GM20000 (cell line): ENCODE measurements around the gene LRMDA.

Experiments
- DNase-seq: peaks from one replicate; pipeline ENCODE4 v3.0.0; 2012; ENCODE audit warnings: low spot score
- TF ChIP-seq, protein P1 (sequence below): IDR thresholded peaks from 2 replicates; pipeline ENCODE4 v1.5.1; 2012; ENCODE audit warnings: mild to moderate bottlenecking, control low read depth; ENCODE audit errors: extremely low read depth, missing control alignments

LRMDA gene

GRCh38 chr10:76466836-76467503 lies 1035.5 kb downstream of the LRMDA start:
- TF ChIP-seq, protein P1, sequence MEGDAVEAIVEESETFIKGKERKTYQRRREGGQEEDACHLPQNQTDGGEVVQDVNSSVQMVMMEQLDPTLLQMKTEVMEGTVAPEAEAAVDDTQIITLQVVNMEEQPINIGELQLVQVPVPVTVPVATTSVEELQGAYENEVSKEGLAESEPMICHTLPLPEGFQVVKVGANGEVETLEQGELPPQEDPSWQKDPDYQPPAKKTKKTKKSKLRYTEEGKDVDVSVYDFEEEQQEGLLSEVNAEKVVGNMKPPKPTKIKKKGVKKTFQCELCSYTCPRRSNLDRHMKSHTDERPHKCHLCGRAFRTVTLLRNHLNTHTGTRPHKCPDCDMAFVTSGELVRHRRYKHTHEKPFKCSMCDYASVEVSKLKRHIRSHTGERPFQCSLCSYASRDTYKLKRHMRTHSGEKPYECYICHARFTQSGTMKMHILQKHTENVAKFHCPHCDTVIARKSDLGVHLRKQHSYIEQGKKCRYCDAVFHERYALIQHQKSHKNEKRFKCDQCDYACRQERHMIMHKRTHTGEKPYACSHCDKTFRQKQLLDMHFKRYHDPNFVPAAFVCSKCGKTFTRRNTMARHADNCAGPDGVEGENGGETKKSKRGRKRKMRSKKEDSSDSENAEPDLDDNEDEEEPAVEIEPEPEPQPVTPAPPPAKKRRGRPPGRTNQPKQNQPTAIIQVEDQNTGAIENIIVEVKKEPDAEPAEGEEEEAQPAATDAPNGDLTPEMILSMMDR = no peak
- no peak for DNase-seq

DNA sequence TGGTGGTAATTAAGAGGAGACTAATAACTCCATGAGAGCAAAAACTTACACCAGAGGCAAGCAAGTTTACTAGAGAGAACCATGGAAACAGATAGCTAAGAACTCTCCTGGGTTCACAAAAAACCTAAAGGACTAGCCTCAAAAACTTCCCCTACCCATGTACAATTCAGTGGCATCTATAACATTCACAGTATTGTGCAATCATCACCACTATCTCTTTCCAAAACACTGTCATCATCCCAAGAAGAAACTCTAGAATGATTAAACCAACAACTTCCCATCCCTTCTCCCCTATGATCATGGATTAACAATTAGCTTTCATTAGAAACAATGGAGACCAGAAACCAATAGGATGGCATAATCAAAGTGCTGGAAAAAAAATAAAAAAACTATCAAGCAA lies 1038.3 kb downstream of the LRMDA start:
- DNase-seq = no peak
- TF ChIP-seq, protein P1 = no peak

DNA sequence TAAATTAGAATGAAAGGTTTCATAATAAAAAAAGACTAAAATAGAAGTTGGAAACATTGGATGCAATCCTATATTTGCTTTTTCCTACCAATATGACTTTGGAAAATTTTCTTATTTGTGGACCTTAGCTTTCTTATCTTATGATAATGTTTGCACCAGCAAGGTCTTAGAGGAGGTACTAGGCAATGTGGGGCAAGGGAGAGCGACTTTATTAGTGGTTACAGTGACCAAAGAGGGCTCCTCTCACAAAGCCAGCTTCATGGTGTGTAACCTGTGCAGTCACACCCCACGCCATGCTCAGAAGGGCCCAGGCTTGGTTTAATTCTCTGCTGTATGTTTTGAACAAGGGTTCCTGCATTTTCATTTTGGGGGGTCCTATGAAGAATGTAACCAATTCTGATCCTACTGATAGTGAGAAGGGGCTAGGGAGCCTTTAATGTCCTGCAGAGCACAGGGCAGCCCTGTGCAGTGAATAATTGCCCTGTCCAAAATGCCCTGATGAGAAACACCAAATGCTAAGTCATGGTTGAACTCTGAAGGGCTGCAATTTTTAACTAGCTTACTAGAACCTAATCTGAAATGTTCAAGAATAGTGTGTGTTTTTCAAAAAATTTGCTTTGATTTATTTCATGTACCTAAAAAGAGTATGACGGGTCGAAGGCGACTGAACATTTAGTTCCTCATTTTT lies 1047.8 kb downstream of the LRMDA start:
- DNase-seq = no peak

DNA sequence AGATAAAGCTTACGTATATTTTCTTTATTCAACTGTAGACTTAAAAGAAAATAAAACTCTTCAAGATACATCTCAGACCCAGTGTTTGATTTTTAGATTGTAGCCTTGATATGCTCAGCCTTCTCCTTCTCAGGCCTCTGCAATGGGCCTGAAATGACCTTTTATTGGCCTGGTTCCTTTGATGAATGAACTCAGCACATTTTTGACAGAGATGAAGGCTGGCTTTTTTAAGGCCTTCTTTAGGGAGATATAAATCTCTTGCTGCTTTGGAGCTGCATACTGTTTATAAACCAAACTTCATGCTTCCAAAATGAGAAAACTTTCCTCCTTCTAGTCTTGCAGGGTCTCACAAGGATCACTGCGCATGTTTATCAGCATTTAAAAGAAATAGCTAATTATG lies 1049.8 kb downstream of the LRMDA start:
- no peak for DNase-seq
- TF ChIP-seq, protein P1 = no peak

More for the DNA sequence above, 1047.8 kb downstream of the LRMDA start:
- TF ChIP-seq, protein P1 = no peak

- TF ChIP-seq, protein P1 = no peak
- no peak for DNase-seq
Measured at GRCh38 chr10:76487582-76487981, 1056.2 kb downstream of the LRMDA start.

- TF ChIP-seq, protein P1 = no peak
- DNase-seq = no peak
Measured at GRCh38 chr10:76488602-76489001, 1057.2 kb downstream of the LRMDA start.

DNA sequence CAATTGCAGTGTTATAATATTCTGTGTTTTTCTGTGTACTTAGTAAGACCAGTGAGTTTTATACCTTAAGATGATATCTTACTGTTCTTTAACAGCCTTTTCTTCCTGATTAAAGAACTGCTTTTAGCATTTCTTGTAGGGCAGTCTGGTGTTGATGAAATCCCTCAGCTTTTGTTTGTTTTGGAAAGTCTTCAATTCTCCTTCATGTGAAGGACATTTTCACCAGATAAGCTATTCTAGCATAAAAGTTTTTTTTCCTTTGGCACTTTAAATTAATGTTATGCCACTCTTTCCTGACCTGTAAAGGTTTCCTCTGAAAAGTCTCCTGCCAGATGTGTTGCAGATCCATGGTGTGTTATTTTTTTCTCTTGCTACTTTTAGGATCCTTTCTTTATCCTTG lies 1059.8 kb downstream of the LRMDA start:
- TF ChIP-seq, protein P1 = no peak
- no peak for DNase-seq
